HG03460 (cell line): Measurements from ENCODE around the gene CXorf49B.
"Not testable (repeated sequence)": the region's sequence is repeated elsewhere in the genome, so short reads cannot be mapped to it uniquely, and the experiment has no call there.

Experiments
- ATAC-seq: cut with Tn5 transposase; IDR thresholded peaks from one replicate; pipeline ENCODE4 v1.9.1; 2021; ENCODE audit not compliant: unreplicated experiment

The CXorf49B gene

DNA sequence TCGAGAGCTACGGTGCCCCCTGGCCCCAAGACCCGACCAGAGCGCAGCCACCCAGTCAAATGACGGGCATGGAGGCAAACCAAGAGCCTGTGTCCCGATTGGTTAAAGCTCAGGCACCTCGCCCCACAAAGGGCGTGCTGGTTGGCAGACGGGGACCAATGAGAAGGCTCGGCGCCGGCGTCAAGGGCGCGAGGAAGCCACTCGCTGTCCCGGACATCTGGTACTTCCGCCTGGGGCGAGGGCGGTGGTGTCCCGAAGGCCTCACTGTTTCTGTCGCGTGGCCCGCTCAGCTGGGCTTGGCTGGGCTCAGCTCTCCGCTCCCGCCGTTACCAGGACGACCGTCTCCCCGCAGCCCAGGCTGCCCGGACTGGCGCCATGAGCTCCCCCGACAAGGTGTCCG lies at the start of gene CXorf49B:
CXorf49B (plus strand) TSS at position 301 of the 400 bp plus-strand sequence; CDS start at position 376, 75 bp downstream.
- ATAC-seq = not testable (repeated sequence)

- ATAC-seq = not testable (repeated sequence)
Observed at GRCh38 chrX:71714064-71714463, 49.1 kb upstream of the CXorf49B start.

- ATAC-seq = not testable (repeated sequence)
Observed at GRCh38 chrX:71715551-71715950, 47.6 kb upstream of the CXorf49B start.

GRCh38 chrX:71716323-71716722 lies 46.8 kb upstream of the CXorf49B start:
- not testable (repeated sequence) for ATAC-seq

DNA sequence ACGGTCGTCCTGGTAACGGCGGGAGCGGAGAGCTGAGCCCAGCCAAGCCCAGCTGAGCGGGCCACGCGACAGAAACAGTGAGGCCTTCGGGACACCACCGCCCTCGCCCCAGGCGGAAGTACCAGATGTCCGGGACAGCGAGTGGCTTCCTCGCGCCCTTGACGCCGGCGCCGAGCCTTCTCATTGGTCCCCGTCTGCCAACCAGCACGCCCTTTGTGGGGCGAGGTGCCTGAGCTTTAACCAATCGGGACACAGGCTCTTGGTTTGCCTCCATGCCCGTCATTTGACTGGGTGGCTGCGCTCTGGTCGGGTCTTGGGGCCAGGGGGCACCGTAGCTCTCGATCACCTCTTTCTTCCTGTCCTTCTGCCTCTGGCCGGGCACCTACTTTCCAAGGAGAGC lies 45.0 kb upstream of the CXorf49B start, which contains the start of gene CXorf49:
CXorf49 (minus strand) TSS at position 101 of the 400 bp plus-strand sequence. CDS start 134 bp downstream, outside the sequence.
- not testable (repeated sequence) for ATAC-seq

DNA sequence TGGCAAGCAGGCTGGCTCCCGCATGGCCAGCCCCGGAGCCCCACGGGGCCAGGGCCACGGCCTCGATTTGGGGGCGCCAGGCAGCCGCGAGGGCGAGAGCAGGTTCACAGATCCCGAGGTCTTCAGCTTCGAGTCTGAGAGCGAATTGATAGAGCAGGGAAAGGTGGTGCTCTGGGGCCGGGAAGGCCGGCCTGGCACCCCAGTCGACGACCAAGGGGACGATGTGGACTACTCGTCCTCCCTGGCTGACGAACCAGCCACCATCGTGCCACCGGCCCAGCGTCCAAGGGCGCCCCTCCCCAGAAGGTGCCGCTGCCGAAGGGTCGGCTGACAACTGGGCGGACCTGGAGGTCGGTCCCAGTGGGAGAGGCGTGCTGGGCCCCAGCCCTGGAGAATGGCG lies 44.0 kb upstream of the CXorf49B start:
- not testable (repeated sequence) for ATAC-seq

DNA sequence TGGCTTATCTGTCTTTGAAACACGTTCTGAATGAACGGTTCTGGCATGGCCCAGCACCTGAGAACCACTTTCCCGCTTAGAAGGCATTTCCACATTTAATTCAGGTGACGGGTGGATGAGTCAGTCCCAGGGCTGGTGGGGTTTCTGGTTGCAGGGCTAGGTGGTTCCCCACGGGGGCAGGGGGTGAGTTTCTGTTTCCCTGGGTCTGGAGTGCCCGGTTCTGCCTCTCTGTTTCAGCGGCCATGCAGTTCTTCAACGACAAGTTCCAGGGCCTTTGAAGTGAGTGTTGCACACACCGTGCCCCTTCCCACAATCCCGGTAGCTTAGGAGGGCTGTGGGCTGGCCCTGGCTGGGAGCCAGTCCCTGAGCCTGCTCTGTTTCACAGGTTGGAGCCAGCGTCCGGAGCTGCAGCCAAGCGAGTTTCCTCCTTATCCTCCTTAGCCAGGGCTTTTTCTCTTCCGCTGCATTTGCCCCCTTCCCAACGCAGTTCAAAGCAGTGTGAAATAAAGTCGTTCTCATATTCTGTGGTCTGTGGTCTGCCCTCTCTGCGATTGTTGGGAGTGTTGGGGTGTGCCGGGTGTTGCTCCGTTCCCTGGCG lies 42.8 kb upstream of the CXorf49B start:
- ATAC-seq = not testable (repeated sequence)

DNA sequence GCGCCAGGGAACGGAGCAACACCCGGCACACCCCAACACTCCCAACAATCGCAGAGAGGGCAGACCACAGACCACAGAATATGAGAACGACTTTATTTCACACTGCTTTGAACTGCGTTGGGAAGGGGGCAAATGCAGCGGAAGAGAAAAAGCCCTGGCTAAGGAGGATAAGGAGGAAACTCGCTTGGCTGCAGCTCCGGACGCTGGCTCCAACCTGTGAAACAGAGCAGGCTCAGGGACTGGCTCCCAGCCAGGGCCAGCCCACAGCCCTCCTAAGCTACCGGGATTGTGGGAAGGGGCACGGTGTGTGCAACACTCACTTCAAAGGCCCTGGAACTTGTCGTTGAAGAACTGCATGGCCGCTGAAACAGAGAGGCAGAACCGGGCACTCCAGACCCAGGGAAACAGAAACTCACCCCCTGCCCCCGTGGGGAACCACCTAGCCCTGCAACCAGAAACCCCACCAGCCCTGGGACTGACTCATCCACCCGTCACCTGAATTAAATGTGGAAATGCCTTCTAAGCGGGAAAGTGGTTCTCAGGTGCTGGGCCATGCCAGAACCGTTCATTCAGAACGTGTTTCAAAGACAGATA lies 2.4 kb upstream of the CXorf49B start:
- not testable (repeated sequence) for ATAC-seq

- not testable (repeated sequence) for ATAC-seq
Observed at GRCh38 chrX:71764832-71765231, 1.7 kb downstream of the CXorf49B start.

GRCh38 chrX:71765613-71766012 lies 2.5 kb downstream of the CXorf49B start:
- not testable (repeated sequence) for ATAC-seq

DNA sequence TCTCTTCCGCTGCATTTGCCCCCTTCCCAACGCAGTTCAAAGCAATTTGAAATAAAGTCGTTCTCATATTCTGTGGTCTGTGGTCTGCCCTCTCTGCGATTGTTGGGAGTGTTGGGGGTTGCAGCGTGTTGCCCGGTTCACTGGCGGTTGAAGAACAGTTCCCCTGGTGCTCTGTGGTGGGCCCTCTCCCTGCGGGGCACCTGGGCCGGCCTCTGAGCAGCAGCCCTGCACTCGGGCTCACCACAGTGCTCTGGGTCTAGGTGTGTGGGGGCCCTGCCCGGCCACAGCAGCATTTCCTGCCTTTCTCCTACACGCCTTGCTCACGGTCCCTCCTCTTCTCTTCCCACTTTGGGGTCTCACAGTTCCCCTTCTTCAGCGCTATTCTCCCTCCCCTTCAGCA lies 4.0 kb downstream of the CXorf49B start:
- not testable (repeated sequence) for ATAC-seq

DNA sequence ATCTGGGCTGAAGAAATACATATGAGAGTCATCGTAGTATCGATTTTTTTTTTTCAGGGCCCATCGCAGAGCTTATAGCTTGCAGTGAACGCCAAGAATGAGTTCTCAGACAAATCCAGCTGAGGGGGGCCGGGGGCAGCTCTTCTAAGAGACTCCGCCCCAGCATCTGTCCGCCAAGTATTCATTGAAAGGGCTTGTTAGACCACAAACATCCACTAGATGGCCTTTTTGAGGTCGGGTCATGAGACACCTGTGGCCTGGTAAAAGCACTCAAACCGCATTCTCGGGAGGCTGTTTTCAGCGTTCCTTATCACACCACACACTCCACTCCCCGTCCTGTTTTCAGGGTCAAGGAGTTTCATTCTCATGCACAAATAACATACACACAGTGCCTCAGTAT lies 15.2 kb downstream of the CXorf49B start:
- ATAC-seq = not testable (repeated sequence)

DNA sequence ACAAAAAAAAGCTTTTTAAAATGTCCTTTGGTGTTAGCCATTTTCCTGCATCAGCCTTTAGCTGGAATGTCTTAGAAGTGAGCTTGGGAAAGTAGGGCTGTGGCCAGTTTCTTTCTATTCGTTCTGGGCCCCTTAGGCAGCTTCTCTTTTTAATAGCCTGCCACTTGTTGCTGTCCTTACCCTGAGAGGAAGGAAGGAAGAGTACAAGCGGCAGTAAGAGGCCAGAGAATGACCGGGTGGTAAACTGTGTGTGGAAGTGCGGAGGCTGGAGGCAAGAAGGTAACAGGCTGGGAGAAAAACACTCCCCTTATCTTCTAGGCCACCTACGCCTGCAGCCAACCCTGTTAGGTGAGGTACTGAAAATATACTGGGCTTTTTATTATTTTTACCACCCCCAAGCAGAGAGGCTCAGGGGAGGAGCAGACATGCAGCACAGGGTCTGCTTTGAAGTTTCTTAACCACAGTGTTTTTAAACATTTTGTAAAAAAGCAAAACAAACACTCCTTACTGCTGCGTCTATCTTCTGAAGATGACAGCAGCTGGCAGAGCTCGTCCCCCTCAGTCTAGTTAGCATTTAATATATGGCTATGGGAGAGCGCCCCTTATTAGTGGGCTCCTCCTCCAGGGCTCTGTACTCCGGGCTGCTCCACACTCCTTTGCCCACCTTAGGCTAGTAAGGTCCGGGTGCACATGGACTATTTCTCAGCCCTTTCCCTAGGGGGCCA lies 19.2 kb downstream of the CXorf49B start:
- ATAC-seq = not testable (repeated sequence)

GRCh38 chrX:71782950-71783299 lies 19.8 kb downstream of the CXorf49B start:
- not testable (repeated sequence) for ATAC-seq

- ATAC-seq = not testable (repeated sequence)
Observed at GRCh38 chrX:71783569-71784347, 20.6 kb downstream of the CXorf49B start.

- ATAC-seq = not testable (repeated sequence)
Observed at GRCh38 chrX:71784348-71784983, 21.3 kb downstream of the CXorf49B start.

- not testable (repeated sequence) for ATAC-seq
Observed at GRCh38 chrX:71806450-71806849, 43.3 kb downstream of the CXorf49B start.

GRCh38 chrX:71809886-71810285 lies 46.7 kb downstream of the CXorf49B start:
- no peak for ATAC-seq

DNA sequence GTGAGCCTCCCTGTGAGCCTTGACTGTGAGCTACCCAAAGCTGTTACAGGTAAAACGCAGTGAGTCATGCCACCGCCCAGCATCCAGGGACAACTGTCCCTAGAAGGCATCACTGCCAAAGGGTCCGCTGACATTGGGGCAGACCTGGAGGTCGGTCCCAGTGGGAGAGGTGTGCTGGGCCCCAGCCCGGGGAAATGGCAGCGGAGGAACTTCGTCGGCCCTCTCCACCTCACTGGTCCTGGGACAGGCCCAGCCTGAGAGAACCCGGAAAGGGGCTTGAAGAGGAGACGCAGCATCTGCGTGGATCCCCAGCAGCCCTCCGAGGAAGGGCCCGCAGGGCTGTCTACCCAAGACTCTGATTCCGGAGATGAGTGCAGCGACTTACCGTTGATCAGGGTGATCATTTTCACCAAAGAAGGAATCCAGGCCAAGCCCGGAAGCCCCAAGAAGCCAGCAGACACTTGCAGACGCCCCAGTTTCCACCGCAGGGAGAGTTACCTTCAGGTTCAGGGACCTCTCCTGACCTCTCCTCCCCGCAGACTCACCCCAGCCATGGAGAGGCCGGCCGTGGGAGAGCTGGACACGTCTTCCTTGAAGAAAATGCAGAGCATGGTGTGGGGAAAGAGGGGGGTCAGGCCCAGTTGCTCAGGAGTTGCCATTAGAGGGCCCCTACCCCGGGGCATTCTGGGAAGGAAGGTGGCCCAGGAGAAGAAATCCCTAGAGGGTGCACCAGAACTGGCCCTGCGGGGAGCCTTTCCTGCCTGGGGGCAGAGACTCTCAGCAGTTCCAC lies 51.2 kb downstream of the CXorf49B start:
- ATAC-seq = no peak
